Activated naive CD4-positive, alpha-beta T cell treated with anti-CD3 and anti-CD28 coated beads, Interleukin-2, amount 50 U/mL, for 72 hours (primary cell): ENCODE results near the gene POGLUT3. TPM values are rescaled to one million over a fixed set of nuclear protein-coding genes. Genes with fewer than 3 reads are reported as not detected.
A peak's percentile ranks its signal among the peaks of the same experiment; 100 is the strongest.

Experiments
- ATAC-seq, 2 donors: fragments of 150-1000 bp; cut with Tn5 transposase; 2 replicates each; pipeline ENCODE4 v1.10.0; 2021; ENCODE audit warnings: mild to moderate bottlenecking in 2 of 2, moderate library complexity in 2 of 2
- DNase-seq, 2 donors: peaks; one replicate each; pipeline ENCODE4 v3.0.0; 2021 to 2022; ENCODE audit warnings: low spot score in 2 of 2
- H3K27ac Mint-ChIP-seq, 2 donors: one replicate each; pipeline ENCODE4 v1.8.0; 2022; ENCODE audit warnings: mild to moderate bottlenecking in 2 of 2, mixed read lengths in 2 of 2
- H3K36me3 Mint-ChIP-seq, 2 donors: one replicate each; pipeline ENCODE4 v1.8.0; 2022; ENCODE audit warnings: mixed read lengths in 2 of 2
- H3K9me3 Mint-ChIP-seq, 2 donors: one replicate each; pipeline ENCODE4 v1.8.0; 2022; ENCODE audit warnings: mixed read lengths in 2 of 2
- total RNA-seq, 2 donors: library from RNA; stranded (reverse); gene quantifications; one replicate each; pipeline ENCODE4 v1.2.3, GENCODE V29; 2022

POGLUT3 gene
- total RNA-seq, 2 donors from 2014 or later: 6.1 to 8.1 TPM

DNA sequence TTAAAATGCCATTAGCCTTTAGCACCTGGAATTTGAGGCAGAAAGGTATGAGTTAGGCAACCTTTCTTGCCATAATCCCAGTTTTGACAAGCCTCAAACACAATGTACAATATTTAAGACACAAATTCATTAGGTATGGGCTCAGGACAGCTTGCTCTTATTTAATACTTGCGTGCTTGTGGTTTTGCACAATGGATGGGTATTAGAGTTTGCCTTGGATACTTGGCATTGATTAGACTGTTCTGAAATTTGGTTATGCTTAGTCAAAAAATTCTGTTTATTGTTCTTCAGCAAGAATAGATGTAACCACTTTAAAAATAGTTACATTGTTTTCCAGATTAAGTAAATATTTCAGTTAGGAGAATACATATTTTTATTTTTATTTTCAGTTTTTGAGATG lies 25.5 kb downstream of the POGLUT3 start:
- no peak for DNase-seq
- Mint-ChIP-seq H3K27ac (no peak overlapping the region), H3K9me3 (no peaks in the 10 kb centered on the region), H3K36me3 (peaks cover 0 to 6% of the 10 kb centered on the region in 2 donors)
- ATAC-seq: no peak

DNA sequence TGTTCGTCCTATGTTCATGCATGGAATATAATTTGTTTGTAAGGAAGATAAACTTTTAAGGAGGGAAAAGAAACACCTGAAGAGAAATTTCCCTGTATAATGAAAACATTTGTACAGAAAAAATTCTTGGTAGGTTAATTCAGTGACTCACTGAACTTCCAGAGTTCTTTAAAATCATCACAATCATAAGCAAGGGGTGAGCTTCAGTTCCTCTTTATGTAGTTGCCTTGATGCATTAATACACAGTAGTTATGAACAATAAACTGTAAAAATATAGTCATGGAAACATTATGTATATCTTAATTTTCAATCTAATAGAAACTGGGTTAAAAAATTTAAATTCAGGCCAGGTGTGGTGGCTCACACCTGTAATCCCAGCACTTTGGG lies 29.7 kb downstream of the POGLUT3 start:
- Mint-ChIP-seq H3K36me3 (peaks cover 0 to 13% of the 10 kb centered on the region in 2 donors), H3K9me3 (no peaks in the 10 kb centered on the region), H3K27ac (peak overlapping the region in 1 of 2 donors; percentile 93)
- ATAC-seq: no peak
- DNase-seq: no peak

DNA sequence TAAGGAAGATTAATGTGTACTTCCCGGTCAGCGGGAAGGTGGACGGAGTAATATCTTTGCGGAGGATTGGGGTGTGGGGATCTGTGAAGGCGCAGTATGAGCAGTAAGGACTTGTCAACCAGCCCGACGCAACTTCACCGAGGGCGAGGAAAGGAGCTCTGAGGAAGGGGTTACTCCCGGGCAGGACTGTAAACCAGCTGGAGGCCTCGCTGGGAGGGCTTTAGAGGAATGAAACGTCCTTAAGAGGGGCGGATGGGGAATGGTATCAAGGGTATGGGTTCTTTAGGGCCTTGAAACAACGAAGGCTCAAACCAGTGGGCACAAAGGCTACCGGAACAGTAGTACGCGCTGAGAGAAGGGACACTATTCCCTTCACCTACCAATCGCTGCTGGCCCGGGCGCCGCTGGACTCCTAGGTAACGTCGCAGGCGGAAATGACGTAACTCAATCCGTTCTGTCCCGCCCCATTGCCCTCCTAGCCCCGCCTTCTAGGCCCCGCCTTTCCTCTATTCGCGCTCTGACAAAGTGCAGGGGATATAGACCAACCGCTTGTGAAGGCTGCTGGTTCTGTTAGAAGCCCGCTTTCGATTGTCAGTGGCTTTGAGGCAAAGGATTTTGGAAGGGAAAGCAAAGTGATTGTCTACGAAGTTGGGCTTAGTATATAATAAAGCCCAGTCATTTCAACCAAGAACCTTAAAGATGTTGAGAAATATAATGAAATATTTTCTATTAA lies 30.9 kb downstream of the POGLUT3 start, which contains the start of gene C11orf65:
C11orf65 (minus strand) TSS at position 439 of the 733 bp plus-strand sequence. CDS start 5,970 bp downstream, outside the sequence.
- Mint-ChIP-seq H3K9me3 (no peaks in the 10 kb centered on the region), H3K27ac (peak within 1 kb of the TSS; percentile 93 to 100), H3K36me3 (peaks cover 0 to 13% of the 10 kb centered on the region in 2 donors)
- ATAC-seq (peak; percentile 99 to 100), DNase-seq (peak; percentile 91 to 94)

DNA sequence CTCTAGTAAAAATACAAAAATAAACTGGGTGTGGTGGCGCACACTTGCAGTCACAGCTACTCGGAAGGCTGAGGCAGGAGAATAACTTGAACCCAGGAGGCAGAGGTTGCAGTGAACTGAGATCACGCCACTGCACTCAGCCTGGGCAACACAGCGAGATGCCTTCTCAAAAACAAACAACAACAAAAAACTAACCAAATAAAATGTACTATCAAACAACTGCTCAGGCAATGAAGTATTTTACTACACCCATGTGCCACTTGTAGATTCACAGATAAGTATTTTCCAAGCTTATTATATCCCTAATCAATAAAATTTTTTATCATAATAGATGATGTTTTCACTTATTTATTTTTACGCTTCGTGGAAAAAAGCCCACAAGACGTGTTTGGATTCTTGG lies 31.8 kb downstream of the POGLUT3 start:
- no peaks in the 10 kb centered on the region for H3K9me3 Mint-ChIP-seq
- no peak for DNase-seq
- ATAC-seq: no peak
- peaks cover 0 to 13% of the 10 kb centered on the region in 2 donors for H3K36me3 Mint-ChIP-seq
- H3K27ac Mint-ChIP-seq: peak overlapping the region; percentile 93 to 100

DNA sequence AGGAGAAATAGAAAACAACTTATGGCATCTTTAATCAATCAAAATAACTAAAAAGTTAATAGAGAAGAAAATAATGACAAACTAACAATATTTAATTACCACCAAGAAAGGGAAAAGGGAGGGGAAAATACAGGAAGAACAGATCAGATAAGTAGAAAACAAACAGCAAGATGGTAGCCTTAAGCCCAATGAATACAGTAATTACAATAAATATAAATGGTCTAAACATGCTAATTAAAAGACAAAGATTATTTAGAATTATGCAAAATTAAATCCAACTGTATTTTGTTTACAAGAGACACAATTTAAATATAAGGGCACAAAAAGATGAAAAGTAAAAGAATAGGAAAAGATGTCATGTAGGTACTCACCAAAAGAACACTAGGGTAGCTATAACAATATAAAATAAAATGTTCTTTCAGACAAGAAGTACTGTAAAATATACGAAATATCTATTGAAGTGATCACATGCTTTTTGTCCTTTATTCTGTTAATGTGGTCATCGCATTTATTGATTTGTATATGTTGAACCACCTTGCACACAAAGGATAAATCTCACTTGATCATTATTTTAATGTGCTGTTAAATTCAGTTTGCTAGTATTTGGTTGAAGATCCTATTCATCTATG lies 44.9 kb downstream of the POGLUT3 start:
- peaks cover 13 to 20% of the 10 kb centered on the region in 2 donors for H3K36me3 Mint-ChIP-seq
- DNase-seq (no peak), ATAC-seq (no peak)
- H3K9me3 Mint-ChIP-seq: peaks cover 8 to 12% of the 10 kb centered on the region in 2 donors
- H3K27ac Mint-ChIP-seq: no peak overlapping the region

Other genes starting within 250 kb of the POGLUT3 start
- gene C11orf65, start 30.9 kb downstream of the POGLUT3 start, total RNA-seq: 1 to 10 TPM in 1 of 2 donors, under 1 TPM in 1; 0.66 to 1.2 TPM
- gene EXPH5, start 95.4 kb upstream of the POGLUT3 start, total RNA-seq: 10 to 100 TPM in 1 of 2 donors, 1 to 10 TPM in 1; 5.6 to 11.8 TPM
- 10 to 100 TPM; 36.8 to 43.2 TPM for gene DDX10, start 166.7 kb upstream of the POGLUT3 start, total RNA-seq